Thyroid gland (tissue), 4 donors: ENCODE results near the gene PTPDC1. TPM values are rescaled to one million over a fixed set of nuclear protein-coding genes. Genes with fewer than 3 reads are reported as not detected.

Experiments
- DNase-seq, 2 donors: peaks; one replicate each; pipeline ENCODE4 v3.0.0-alpha.2; 2019
- H3K27ac ChIP-seq, 3 donors: fragments of 200-600 bp; sonication (generic); 1 replicate in 2 of 3; 2 replicates in 1 of 3; pipeline ENCODE4 v1.5.1; 2016 to 2019; ENCODE audit warnings: mild to moderate bottlenecking in 1 of 3, moderate library complexity in 1 of 3
- H3K27me3 ChIP-seq: fragments of 200-600 bp; sonication (generic); one replicate; pipeline ENCODE4 v1.5.1; 2019
- H3K36me3 ChIP-seq, 2 donors: fragments of 200-600 bp; sonication (generic); one replicate each; pipeline ENCODE4 v1.5.1; 2016 to 2019
- H3K4me1 ChIP-seq, 2 donors: fragments of 200-600 bp; sonication (generic); one replicate each; pipeline ENCODE4 v1.5.1; 2017 to 2019
- H3K4me3 ChIP-seq, 3 donors: fragments of 200-600 bp; sonication (generic); replicated peaks in 1 of 3; 1 replicate in 2 of 3; 2 replicates in 1 of 3; pipeline ENCODE4 v1.5.1; 2016; ENCODE audit warnings: mild to moderate bottlenecking in 1 of 3
- H3K9me3 ChIP-seq: fragments of 200-600 bp; sonication (generic); one replicate; pipeline ENCODE4 v1.5.1; 2017
- CTCF ChIP-seq, 6 experiments: fragments of 200-600 bp in 3 of 6; fragments of 450-650 bp in 3 of 6; sonication (generic) in 3 of 6; IDR thresholded peaks; one replicate each; pipeline ENCODE4 v1.5.1; 2016 to 2019; ENCODE audit warnings: antibody characterized with exemption in 6 of 6, mild to moderate bottlenecking in 2 of 6, inconsistent platforms in 1 of 6, moderate library complexity in 1 of 6
- POLR2A ChIP-seq, 2 donors: fragments of 450-650 bp; IDR thresholded peaks; one replicate each; pipeline ENCODE4 v1.6.1; 2017; ENCODE audit warnings: antibody characterized with exemption in 2 of 2, mild to moderate bottlenecking in 2 of 2, moderate library complexity in 1 of 2
- WGBS, 2 donors: methylation state at CpG; one replicate each; pipeline ENCODE4 v1.1.5; 2017; 5-methylcytosine and 5-hydroxymethylcytosine counted together
- intact Hi-C: fragments of 100-400 bp; cut with DNase I; formaldehyde crosslinking; loops from one replicate; pipeline ENCODE4 v1.15.1; 2023
- total RNA-seq, 4 donors: library from RNA; depleted of rRNA; stranded (reverse); fragments of >200 nt; gene quantifications; one replicate each; pipeline ENCODE4 v1.2.3, GENCODE V29; 2016

The PTPDC1 gene
- total RNA-seq, 4 donors from 2014 or later: 7.5 to 25.2 (median 10.8) TPM

- Histone ChIP-seq H3K27ac (no peak overlapping the region), H3K4me1 (no peaks in the 10 kb centered on the region), H3K36me3 (no peaks in the 10 kb centered on the region), H3K27me3 (no peaks in the 10 kb centered on the region), H3K9me3 (no peaks in the 10 kb centered on the region), H3K4me3 (no peak overlapping the region)
- no peak for DNase-seq
- no peak for TF ChIP-seq CTCF (IDR thresholded peaks at IDR 0.05)
- TF ChIP-seq POLR2A (IDR thresholded peaks at IDR 0.05): no peak
- intact Hi-C loops: no loop called here
- WGBS, 2 donors: 85 to 93% methylated on average over 5 of the region's 6 CpGs
Measured at GRCh38 chr9:94097788-94098414, 13.6 kb downstream of the PTPDC1 start.

DNA sequence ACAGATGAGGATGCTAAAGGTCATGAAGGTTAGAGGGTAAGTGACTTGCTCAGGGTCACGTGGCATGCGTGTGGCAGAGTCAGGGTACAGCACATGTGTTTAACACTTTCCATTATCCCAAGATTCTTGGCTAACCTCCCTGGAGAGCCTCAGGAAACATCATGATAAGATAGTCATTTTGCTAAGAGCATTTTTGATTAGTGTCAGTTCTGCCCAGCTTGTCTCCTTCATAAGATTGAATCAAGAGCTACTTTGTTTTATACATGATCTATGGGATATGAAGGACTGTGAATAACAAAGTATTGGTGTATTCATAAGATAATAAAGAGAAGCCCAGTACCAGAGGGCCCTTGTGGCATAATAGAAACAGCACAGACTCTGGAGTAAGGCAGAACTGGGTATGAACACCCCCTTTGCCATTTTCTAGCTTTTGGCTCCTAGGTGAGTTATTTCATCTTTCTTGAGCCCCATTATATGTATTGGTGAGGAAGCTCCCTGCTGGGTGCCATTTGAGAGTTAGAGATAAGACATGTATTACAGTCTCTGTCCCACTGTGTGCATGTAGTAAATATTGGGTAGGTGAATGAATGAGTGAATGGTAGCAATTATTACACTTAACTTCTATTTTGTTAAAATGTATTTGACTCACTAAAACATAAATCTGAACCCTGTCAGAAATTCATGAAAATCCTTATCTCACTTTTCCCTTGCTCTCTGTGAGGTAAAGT is 16.1 kb downstream of the PTPDC1 start:
- H3K27ac ChIP-seq: no peak overlapping the region
- no peak overlapping the region for H3K4me3 ChIP-seq
- no peak for DNase-seq
- H3K27me3 ChIP-seq: no peaks in the 10 kb centered on the region
- no peaks in the 10 kb centered on the region for H3K4me1 ChIP-seq
- no peaks in the 10 kb centered on the region for H3K36me3 ChIP-seq
- no peaks in the 10 kb centered on the region for H3K9me3 ChIP-seq
- TF ChIP-seq POLR2A (IDR thresholded peaks at IDR 0.05): no peak
- WGBS, 2 donors: 87 to 95% methylated on average over 2 of the region's 2 CpGs
- intact Hi-C loops: no loop called here

DNA sequence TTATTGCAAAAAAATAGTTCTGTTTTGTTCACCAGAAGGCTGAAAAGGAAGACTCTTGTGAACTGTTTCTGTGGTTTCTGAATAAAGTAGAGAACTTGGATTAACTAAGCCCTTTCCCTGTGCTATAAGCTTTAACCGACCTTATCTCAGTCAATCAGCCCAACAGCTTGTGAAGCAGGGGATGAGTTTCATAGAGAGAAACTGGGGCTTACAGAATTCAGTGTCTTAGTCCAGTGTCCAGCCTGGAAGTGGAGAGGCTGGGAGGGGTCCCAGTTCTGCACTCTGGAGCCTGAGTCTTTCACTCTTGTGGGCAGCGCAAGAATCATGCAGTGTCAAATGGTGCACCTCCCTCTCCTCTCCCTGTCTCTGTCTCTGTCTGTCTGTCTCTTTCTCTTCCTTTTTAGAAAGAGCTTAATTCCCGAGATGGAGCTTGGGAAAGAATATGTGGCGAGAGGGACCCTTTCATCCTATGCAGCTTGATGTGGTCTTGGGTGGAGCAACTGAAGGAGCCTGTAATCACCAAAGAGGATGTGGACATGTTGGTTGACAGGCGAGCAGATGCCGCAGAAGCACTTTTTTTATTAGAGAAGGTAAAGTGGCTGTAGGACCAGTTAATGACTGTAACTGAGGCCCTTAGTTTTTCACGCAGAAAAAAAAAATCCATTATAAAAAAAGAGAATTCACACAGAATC is 17.0 kb downstream of the PTPDC1 start:
- Histone ChIP-seq H3K4me1 (no peaks in the 10 kb centered on the region), H3K36me3 (no peaks in the 10 kb centered on the region), H3K9me3 (no peaks in the 10 kb centered on the region), H3K27ac (no peak overlapping the region), H3K27me3 (no peaks in the 10 kb centered on the region), H3K4me3 (no peak overlapping the region)
- DNase-seq: no peak
- intact Hi-C loops: no loop called here
- TF ChIP-seq POLR2A (IDR thresholded peaks at IDR 0.05): no peak
- TF ChIP-seq CTCF (IDR thresholded peaks at IDR 0.05): no peak
- WGBS, 2 donors: 93 to 95% methylated on average over 7 of the region's 7 CpGs

- 21 to 25% methylated on average over 2 to 3 of the region's 3 CpGs for WGBS, 2 donors
- H3K36me3 ChIP-seq: no peaks in the 10 kb centered on the region
- H3K27me3 ChIP-seq: no peaks in the 10 kb centered on the region
- H3K9me3 ChIP-seq: no peaks in the 10 kb centered on the region
- peaks cover 0 to 12% of the 10 kb centered on the region in 2 donors for H3K4me1 ChIP-seq
- TF ChIP-seq POLR2A (IDR thresholded peaks at IDR 0.05) (no peak), CTCF (IDR thresholded peaks at IDR 0.05) (no peak)
- intact Hi-C loops: no loop called here
- peak overlapping the region in 1 of 3 donors; percentile 14 for H3K27ac ChIP-seq
- H3K4me3 ChIP-seq: no peak overlapping the region
- DNase-seq: peak; percentile 50 to 64
Measured at GRCh38 chr9:94108584-94108983, 24.3 kb downstream of the PTPDC1 start.

GRCh38 chr9:94110821-94111252 is 26.6 kb downstream of the PTPDC1 start:
- no peak overlapping the region for H3K4me3 ChIP-seq
- intact Hi-C loops: no loop called here
- TF ChIP-seq POLR2A (IDR thresholded peaks at IDR 0.05): no peak
- TF ChIP-seq CTCF (IDR thresholded peaks at IDR 0.05): no peak
- H3K27me3 ChIP-seq: no peaks in the 10 kb centered on the region
- DNase-seq: no peak
- 89 to 90% methylated on average over 3 of the region's 3 CpGs for WGBS, 2 donors
- peaks cover 0 to 12% of the 10 kb centered on the region in 2 donors for H3K4me1 ChIP-seq
- no peaks in the 10 kb centered on the region for H3K36me3 ChIP-seq
- no peak overlapping the region for H3K27ac ChIP-seq
- H3K9me3 ChIP-seq: no peaks in the 10 kb centered on the region
